Natural killer cell treated with Interleukin-12 subunit alpha and Interleukin-12 subunit beta and Interleukin-15 and Interleukin-18, amount 100 ng/mL, for 72 hours (primary cell): Measurements from ENCODE around the gene ATF4. TPM values are rescaled to one million over a fixed set of nuclear protein-coding genes. Genes with fewer than 3 reads are reported as not detected.

Experiments
- ATAC-seq, 2 donors: fragments of 150-1000 bp; cut with Tn5 transposase in 1 of 2; sonication (Bioruptor Pico), chemical (Tn5 transposase) in 1 of 2; 2 replicates each; pipeline ENCODE4 v1.10.0; 2021
- DNase-seq: peaks from one replicate; pipeline ENCODE4 v3.0.0; 2022; ENCODE audit warnings: low spot score
- H3K27ac Mint-ChIP-seq, 2 donors: 1 replicate in 1 of 2; 2 replicates in 1 of 2; pipeline ENCODE4 v1.8.0; 2022; ENCODE audit warnings: mixed read lengths in 2 of 2, mild to moderate bottlenecking in 1 of 2, moderate library complexity in 1 of 2
- H3K27me3 Mint-ChIP-seq, 2 donors: 1 replicate in 1 of 2; 2 replicates in 1 of 2; pipeline ENCODE4 v1.8.0; 2022; ENCODE audit warnings: mixed read lengths in 2 of 2
- H3K36me3 Mint-ChIP-seq: one replicate; pipeline ENCODE4 v1.8.0; 2022; ENCODE audit warnings: mixed read lengths
- H3K4me1 Mint-ChIP-seq, 2 donors: 1 replicate in 1 of 2; 2 replicates in 1 of 2; pipeline ENCODE4 v1.8.0; 2022; ENCODE audit warnings: low read depth in 2 of 2, mixed read lengths in 2 of 2, mild to moderate bottlenecking in 1 of 2
- H3K4me3 Mint-ChIP-seq: one replicate; pipeline ENCODE4 v1.8.0; 2022; ENCODE audit warnings: mixed read lengths
- H3K9me3 Mint-ChIP-seq: 2 replicates; pipeline ENCODE4 v1.8.0; 2022; ENCODE audit warnings: mixed read lengths
- total RNA-seq, 2 donors: library from RNA; stranded (reverse); gene quantifications; one replicate each; pipeline ENCODE4 v1.2.3, GENCODE V29; 2022

ATF4 gene
- total RNA-seq, 2 donors from 2014 or later = 463 to 472 TPM

- ATAC-seq = peak; percentile 92
- Mint-ChIP-seq H3K4me1 (peaks cover 49% of the 10 kb centered on the region in 2 donors), H3K36me3 (peaks cover 20% of the 10 kb centered on the region), H3K9me3 (no peaks in the 10 kb centered on the region), H3K4me3 (peak within 1 kb of the TSS; percentile 85), H3K27ac (peak within 1 kb of the TSS; percentile 92 to 93), H3K27me3 (no peaks in the 10 kb centered on the region)
- peak; percentile 99 for DNase-seq
Observed at GRCh38 chr22:39532215-39533073, 12.1 kb downstream of the ATF4 start, which contains the start of gene RPS19BP1. RPS19BP1 (minus strand) TSS chr22:39532748; CDS start chr22:39532738, 10 bp downstream.

GRCh38 chr22:39534092-39534506 lies 13.7 kb downstream of the ATF4 start:
- peaks cover 35 to 36% of the 10 kb centered on the region in 2 donors for H3K4me1 Mint-ChIP-seq
- no peak overlapping the region for H3K4me3 Mint-ChIP-seq
- no peak for ATAC-seq
- no peak overlapping the region for H3K27ac Mint-ChIP-seq
- no peaks in the 10 kb centered on the region for H3K9me3 Mint-ChIP-seq
- H3K36me3 Mint-ChIP-seq = peaks cover 20% of the 10 kb centered on the region
- DNase-seq = no peak
- no peaks in the 10 kb centered on the region for H3K27me3 Mint-ChIP-seq

GRCh38 chr22:39534591-39535356 lies 14.4 kb downstream of the ATF4 start:
- H3K27me3 Mint-ChIP-seq = no peaks in the 10 kb centered on the region
- ATAC-seq = peak; percentile 32 to 34
- peaks cover 29 to 30% of the 10 kb centered on the region in 2 donors for H3K4me1 Mint-ChIP-seq
- DNase-seq = peak; percentile 83
- H3K4me3 Mint-ChIP-seq = no peak overlapping the region
- peaks cover 20% of the 10 kb centered on the region for H3K36me3 Mint-ChIP-seq
- no peaks in the 10 kb centered on the region for H3K9me3 Mint-ChIP-seq
- no peak overlapping the region for H3K27ac Mint-ChIP-seq

GRCh38 chr22:39535357-39535725 lies 15.0 kb downstream of the ATF4 start:
- H3K4me3 Mint-ChIP-seq = no peak overlapping the region
- no peaks in the 10 kb centered on the region for H3K9me3 Mint-ChIP-seq
- ATAC-seq (no peak), DNase-seq (no peak)
- peaks cover 15% of the 10 kb centered on the region for H3K36me3 Mint-ChIP-seq
- H3K4me1 Mint-ChIP-seq = peaks cover 24% of the 10 kb centered on the region in 2 donors
- H3K27me3 Mint-ChIP-seq = no peaks in the 10 kb centered on the region
- no peak overlapping the region for H3K27ac Mint-ChIP-seq

- Mint-ChIP-seq H3K27ac (no peak overlapping the region), H3K9me3 (no peaks in the 10 kb centered on the region), H3K36me3 (peaks cover 12% of the 10 kb centered on the region), H3K27me3 (no peaks in the 10 kb centered on the region), H3K4me3 (no peak overlapping the region), H3K4me1 (peaks cover 18 to 19% of the 10 kb centered on the region in 2 donors)
- DNase-seq = no peak
- no peak for ATAC-seq
Observed at GRCh38 chr22:39535831-39536449, 15.6 kb downstream of the ATF4 start.

- Mint-ChIP-seq H3K36me3 (peaks cover 4% of the 10 kb centered on the region), H3K27ac (no peak overlapping the region), H3K9me3 (no peaks in the 10 kb centered on the region), H3K4me1 (peaks cover 10 to 12% of the 10 kb centered on the region in 2 donors), H3K27me3 (no peaks in the 10 kb centered on the region), H3K4me3 (no peak overlapping the region)
- ATAC-seq (no peak), DNase-seq (no peak)
Observed at GRCh38 chr22:39536711-39537110, 16.3 kb downstream of the ATF4 start.

GRCh38 chr22:39537975-39538374 lies 17.6 kb downstream of the ATF4 start:
- H3K4me3 Mint-ChIP-seq = no peak overlapping the region
- DNase-seq (no peak), ATAC-seq (no peak)
- H3K4me1 Mint-ChIP-seq = peaks cover 0 to 3% of the 10 kb centered on the region in 2 donors
- H3K27ac Mint-ChIP-seq = no peak overlapping the region
- H3K9me3 Mint-ChIP-seq = no peaks in the 10 kb centered on the region
- H3K27me3 Mint-ChIP-seq = no peaks in the 10 kb centered on the region
- H3K36me3 Mint-ChIP-seq = no peaks in the 10 kb centered on the region

GRCh38 chr22:39543095-39543494 lies 22.7 kb downstream of the ATF4 start:
- Mint-ChIP-seq H3K4me1 (peaks cover 24 to 25% of the 10 kb centered on the region in 2 donors), H3K36me3 (no peaks in the 10 kb centered on the region), H3K9me3 (peaks cover 2% of the 10 kb centered on the region), H3K27ac (no peak overlapping the region), H3K27me3 (peaks cover 13 to 20% of the 10 kb centered on the region in 2 donors), H3K4me3 (no peak overlapping the region)
- no peak for DNase-seq
- no peak for ATAC-seq

- DNase-seq = peak; percentile 73
- H3K36me3 Mint-ChIP-seq = no peaks in the 10 kb centered on the region
- peaks cover 2% of the 10 kb centered on the region for H3K9me3 Mint-ChIP-seq
- peak; percentile 25 to 67 for ATAC-seq
- H3K4me3 Mint-ChIP-seq = peak overlapping the region; percentile 67
- H3K27me3 Mint-ChIP-seq = peaks cover 18 to 25% of the 10 kb centered on the region in 2 donors
- no peak overlapping the region for H3K27ac Mint-ChIP-seq
- H3K4me1 Mint-ChIP-seq = peaks cover 24 to 25% of the 10 kb centered on the region in 2 donors
Observed at GRCh38 chr22:39545386-39546365, 25.3 kb downstream of the ATF4 start.

GRCh38 chr22:39546889-39547586 lies 26.7 kb downstream of the ATF4 start:
- Mint-ChIP-seq H3K4me3 (no peak overlapping the region), H3K27me3 (peaks cover 23 to 37% of the 10 kb centered on the region in 2 donors), H3K4me1 (peaks cover 24 to 25% of the 10 kb centered on the region in 2 donors), H3K9me3 (peaks cover 2% of the 10 kb centered on the region), H3K27ac (no peak overlapping the region), H3K36me3 (no peaks in the 10 kb centered on the region)
- ATAC-seq = no peak
- DNase-seq = no peak

GRCh38 chr22:39547587-39547947 lies 27.2 kb downstream of the ATF4 start:
- H3K4me1 Mint-ChIP-seq = peaks cover 24 to 25% of the 10 kb centered on the region in 2 donors
- peaks cover 2% of the 10 kb centered on the region for H3K9me3 Mint-ChIP-seq
- no peak overlapping the region for H3K27ac Mint-ChIP-seq
- H3K27me3 Mint-ChIP-seq = peaks cover 25 to 39% of the 10 kb centered on the region in 2 donors
- DNase-seq = no peak
- no peaks in the 10 kb centered on the region for H3K36me3 Mint-ChIP-seq
- H3K4me3 Mint-ChIP-seq = no peak overlapping the region
- no peak for ATAC-seq

GRCh38 chr22:39553429-39553828 lies 33.1 kb downstream of the ATF4 start:
- Mint-ChIP-seq H3K4me3 (no peak overlapping the region), H3K27me3 (peaks cover 31 to 46% of the 10 kb centered on the region in 2 donors), H3K36me3 (no peaks in the 10 kb centered on the region), H3K27ac (no peak overlapping the region), H3K4me1 (peaks cover 0 to 4% of the 10 kb centered on the region in 2 donors), H3K9me3 (no peaks in the 10 kb centered on the region)
- no peak for ATAC-seq
- no peak for DNase-seq
